GM10847 (cell line): Measurements from ENCODE around the gene MEIS1.

Source experiments
- POLR2A ChIP-seq: IDR thresholded peaks from 2 replicates; pipeline ENCODE4 v1.6.1; 2011; ENCODE audit not compliant: insufficient read length; ENCODE audit errors: extremely low read depth

Gene MEIS1

GRCh38 chr2:66429693-66430504, 5.0 kb upstream of the MEIS1 start:
- TF ChIP-seq POLR2A: no peak

GRCh38 chr2:66430505-66431273, 4.2 kb upstream of the MEIS1 start:
- TF ChIP-seq POLR2A: no peak

GRCh38 chr2:66431274-66431642, 3.7 kb upstream of the MEIS1 start:
- TF ChIP-seq POLR2A: no peak

- TF ChIP-seq POLR2A: no peak
Observed at GRCh38 chr2:66431846-66432587, 2.9 kb upstream of the MEIS1 start.

DNA sequence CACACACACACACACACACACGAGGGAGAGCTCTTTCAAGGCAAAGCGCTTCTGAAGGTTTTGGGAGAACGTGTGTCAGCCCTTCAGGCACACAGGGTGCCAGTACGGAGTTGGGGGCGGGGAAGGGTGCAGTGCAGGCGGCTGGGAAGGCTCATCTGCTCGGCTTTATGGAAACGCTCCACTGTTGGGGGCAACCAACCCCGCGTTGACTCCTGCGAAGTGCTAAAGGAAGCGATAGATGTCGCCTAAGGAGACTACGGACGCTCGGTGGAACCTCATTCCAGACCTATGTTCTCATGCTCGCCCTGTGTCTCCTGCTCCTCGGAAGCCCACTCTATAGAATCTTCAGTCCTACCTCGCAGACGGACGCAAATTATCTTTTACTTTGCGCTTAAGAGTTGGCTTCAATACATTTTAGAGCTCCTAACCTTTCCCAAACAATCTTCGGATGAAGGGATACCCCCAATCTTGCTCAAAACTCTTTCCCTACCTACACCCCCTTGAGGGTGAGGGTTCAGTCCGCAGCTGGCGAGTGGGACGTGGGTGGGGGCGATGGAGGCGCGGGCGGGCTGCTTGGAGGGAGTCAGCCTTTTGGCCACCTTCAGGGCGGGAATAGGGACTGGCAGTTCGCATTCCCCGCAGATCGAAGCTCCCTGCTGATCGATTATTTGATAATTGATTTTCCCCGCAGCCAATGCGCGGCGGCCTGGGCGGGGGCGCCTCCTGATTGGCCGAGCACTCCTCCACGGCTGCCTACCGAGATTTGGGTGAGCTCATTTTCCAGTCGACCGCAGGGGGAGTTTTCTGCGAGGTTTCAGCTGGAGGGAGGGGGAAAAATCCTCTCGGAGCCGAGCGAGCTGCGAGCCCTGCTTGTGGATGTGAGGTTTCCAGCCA, 1.9 kb upstream of the MEIS1 start:
- TF ChIP-seq POLR2A: no peak

DNA sequence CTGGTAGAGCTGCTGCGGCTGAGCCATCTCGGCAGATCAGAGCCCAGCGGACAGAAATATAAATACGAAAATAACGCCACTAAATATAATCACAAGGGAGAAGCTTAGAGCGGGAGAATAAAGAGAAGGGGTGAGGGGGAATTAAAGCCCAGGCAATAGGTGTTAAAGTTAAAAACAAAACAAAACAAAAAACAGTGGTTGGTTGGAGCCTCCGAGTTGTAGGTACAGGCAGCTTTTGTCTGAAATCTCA, 1.3 kb upstream of the MEIS1 start:
- no peak for TF ChIP-seq POLR2A

DNA sequence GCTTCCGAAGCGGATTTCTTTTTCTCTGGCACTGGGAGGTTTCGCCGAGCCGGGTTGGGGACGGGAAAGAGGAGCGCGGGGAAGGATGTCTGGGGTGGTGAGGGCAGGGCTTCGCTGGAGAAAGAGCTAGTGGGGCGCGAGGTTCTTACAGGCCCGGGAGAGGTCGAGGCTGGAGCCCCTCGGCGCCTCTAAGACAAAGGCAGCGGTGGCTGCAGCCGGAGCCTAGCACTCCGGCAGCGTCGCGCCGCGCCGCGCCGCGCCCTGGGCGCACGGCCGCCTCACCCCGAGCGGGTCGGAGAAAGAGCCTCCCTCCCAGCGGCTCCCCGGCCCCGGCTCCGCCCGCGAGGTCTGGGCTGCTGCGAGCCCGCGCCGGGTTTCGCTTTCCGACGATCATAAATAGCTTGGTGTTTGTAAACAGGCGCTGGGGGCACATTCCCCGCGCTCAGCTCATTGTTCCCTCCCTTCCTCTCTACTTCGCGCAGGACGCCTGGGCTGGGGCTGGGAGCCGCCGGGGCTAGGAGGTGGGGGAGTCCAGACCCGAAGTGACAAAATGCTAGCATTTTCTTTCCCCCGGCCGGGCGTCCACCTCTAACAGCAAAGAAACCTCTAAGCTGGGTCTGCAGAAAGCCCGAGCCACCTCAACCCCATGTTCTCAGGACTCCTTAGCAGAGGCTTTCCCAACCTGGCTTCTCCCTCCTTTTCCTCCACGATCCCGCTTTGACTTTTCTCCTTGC, 813 bp upstream of the MEIS1 start:
- TF ChIP-seq POLR2A: no peak

DNA sequence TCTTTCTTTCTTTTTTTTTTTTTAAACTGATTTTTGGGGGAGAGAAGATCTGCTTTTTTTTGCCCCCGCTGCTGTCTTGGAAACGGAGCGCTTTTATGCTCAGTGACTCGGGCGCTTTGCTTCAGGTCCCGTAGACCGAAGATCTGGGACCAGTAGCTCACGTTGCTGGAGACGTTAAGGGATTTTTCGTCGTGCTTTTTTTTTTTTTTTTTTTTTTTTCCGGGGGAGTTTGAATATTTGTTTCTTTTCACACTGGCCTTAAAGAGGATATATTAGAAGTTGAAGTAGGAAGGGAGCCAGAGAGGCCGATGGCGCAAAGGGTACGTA, 587 bp downstream of the MEIS1 start:
- TF ChIP-seq POLR2A: no peak

DNA sequence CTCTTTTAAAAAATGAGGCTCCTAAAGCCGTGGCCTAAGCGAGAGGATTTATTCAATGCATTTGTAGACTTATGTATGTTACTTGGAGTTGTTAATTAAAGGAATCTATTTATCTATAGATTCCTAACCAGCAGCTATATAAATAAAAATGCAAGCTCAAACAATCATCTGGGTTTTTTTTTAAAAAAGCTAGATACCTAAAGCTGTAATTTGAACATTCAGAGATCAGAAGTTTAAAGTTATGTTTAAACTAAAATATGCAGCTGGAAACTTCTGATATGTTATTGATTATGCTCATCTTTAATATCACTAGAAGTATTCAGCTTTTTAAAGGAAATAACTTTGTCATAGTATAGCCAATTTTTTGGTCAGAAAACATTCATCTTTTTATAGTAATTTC, 1.0 kb downstream of the MEIS1 start:
- TF ChIP-seq POLR2A: no peak

- no peak for TF ChIP-seq POLR2A
Observed at GRCh38 chr2:66436581-66437001, 1.7 kb downstream of the MEIS1 start.

DNA sequence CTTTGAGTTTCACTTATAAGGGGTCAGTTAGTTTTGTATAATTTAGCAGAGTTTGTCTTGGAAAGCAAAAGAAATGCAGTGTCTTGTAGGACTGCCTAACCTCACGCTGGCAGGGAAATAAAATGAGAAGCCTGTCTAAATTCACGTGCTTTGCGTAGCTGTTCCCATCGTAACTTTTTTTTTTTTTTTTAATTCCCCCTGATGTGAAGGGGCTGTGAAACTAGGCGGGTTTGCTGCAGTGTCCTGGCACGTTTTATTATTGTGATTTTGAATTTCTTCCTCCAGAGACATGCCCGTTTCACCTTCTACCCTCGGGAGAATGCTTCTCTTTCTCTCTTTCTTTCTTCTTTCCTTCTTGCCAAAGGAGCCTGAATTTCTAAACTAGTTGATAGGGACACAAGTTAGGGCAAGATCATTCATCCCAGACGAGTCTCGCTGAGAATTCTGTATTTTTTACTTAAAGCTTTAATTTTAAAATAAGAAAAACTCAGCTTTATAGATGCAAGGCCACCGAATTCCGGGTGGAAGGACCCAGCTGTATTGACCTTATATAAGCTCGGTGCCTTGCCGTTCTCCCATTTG, 2.3 kb downstream of the MEIS1 start:
- no peak for TF ChIP-seq POLR2A

GRCh38 chr2:66437691-66438497, 3.0 kb downstream of the MEIS1 start:
- TF ChIP-seq POLR2A: no peak

DNA sequence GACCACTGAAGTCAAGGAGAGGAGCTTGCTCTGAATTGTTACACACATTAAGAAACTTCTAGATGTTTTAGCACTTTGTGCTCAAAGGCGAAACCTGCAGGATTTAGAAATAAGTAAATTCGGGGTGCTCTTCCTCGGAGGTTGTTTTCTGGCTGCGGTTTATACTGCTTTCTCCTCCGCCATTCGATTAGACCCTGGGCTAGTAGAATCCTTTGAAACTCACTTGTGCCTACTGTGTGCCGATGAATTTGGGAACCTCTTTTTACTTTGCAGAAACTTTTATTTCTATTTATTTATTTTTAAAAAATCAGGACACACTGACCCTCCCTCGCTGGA, 3.5 kb downstream of the MEIS1 start:
- TF ChIP-seq POLR2A: no peak

- TF ChIP-seq POLR2A: no peak
Observed at GRCh38 chr2:66438891-66439811, 4.2 kb downstream of the MEIS1 start.
